Skeletal muscle cell (primary cell): ENCODE results near the gene MVK.

Experiments used
- DNase-seq: peaks from one replicate; pipeline ENCODE4 v3.0.0-alpha.2; 2010; ENCODE audit warnings: low read depth
- H3K4me3 ChIP-seq: 2 replicates; pipeline ENCODE4 v1.5.1; 2011; ENCODE audit warnings: low read depth, mild to moderate bottlenecking, control low read depth, low read length, moderate library complexity

Gene MVK

DNA sequence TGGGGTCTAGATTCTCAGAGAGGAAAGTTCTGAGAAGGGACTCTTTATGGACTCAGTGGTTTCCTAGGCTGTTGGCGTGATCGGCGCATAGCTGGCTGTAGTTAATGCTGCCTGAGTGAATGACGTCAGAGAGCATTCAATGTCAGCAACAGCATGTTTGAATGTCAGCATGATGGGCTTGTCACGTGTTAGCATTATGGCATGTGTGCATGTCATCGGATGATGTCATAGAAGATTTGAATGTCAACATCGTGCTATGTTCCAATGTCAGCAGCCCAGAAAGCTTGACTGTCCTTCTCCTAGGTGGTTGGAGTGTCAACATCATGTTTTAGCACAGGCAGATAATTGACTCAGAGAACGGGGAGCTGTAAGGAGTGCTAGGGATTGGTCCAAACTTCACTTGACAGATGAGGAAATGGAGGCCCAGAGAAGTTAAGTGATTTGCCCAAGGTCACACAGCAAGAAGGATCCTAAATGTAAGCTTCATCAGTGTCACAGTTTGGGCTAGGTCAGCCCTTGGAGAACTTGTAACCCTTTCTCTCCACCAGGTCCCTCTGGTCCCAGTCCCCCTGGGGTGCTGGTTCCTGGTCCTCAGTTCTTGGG, 45.5 kb downstream of the MVK start:
- no peak for DNase-seq
- no peak overlapping the region for H3K4me3 ChIP-seq

- no peak for DNase-seq
Measured at GRCh38 chr12:109621211-109621694, 47.7 kb downstream of the MVK start.

GRCh38 chr12:109621901-109622364, 48.3 kb downstream of the MVK start:
- H3K4me3 ChIP-seq = no peak overlapping the region
- DNase-seq = no peak

More at GRCh38 chr12:109621211-109621694, 47.7 kb downstream of the MVK start:
- no peak overlapping the region for H3K4me3 ChIP-seq

DNA sequence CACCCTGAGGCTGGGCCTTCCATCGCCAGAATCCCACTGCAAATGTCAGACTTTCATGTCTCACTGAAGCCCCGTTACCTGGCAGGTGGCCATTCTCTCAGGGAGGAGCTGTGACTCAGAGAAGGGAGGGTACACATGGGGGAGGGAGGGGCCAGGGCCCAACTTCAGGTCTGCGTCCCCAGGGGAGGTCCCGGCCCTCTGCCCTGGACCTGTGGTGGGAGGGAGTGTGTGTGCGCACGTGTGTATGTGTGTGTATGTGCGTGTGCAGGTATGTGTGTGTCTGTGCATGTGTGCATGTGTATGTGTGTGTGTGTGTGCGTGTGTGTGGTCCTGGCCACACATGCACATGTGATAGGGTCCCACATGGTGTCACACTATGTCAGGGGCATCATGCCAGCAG, 50.9 kb downstream of the MVK start:
- H3K4me3 ChIP-seq = no peak overlapping the region
- no peak for DNase-seq

- no peak overlapping the region for H3K4me3 ChIP-seq
- no peak for DNase-seq
Measured at GRCh38 chr12:109625131-109625559, 51.6 kb downstream of the MVK start.

DNA sequence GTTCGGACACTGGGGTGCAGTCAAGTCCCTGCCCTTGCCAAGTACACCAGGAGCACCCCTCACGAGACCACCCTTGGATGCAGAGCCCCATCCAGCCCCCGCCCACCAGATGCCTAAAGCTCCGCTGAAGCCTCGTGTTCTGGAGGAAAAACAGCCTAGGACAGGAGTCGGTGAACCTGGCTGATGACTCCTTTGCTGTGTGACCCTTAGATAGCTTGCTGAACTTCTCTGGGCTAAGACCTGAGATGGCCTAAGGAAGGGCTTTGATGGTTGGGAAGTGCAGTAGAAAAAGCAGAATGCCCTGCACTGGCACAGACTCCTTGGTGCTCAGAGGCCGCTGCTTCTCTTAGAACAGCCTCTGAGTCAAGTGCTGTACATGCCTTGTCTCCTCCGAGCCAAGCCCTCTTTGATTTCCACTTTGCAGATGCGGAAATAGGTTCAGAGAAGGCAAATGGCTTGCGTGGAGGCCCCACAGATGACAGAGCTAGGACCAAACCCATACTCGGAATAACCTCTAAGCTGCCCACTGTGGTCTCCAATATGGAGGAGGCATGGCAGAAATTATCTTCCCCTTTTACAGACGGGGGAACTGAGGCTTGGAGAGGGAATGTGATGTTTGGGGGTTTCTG, 52.3 kb downstream of the MVK start:
- no peak overlapping the region for H3K4me3 ChIP-seq
- DNase-seq = no peak

DNA sequence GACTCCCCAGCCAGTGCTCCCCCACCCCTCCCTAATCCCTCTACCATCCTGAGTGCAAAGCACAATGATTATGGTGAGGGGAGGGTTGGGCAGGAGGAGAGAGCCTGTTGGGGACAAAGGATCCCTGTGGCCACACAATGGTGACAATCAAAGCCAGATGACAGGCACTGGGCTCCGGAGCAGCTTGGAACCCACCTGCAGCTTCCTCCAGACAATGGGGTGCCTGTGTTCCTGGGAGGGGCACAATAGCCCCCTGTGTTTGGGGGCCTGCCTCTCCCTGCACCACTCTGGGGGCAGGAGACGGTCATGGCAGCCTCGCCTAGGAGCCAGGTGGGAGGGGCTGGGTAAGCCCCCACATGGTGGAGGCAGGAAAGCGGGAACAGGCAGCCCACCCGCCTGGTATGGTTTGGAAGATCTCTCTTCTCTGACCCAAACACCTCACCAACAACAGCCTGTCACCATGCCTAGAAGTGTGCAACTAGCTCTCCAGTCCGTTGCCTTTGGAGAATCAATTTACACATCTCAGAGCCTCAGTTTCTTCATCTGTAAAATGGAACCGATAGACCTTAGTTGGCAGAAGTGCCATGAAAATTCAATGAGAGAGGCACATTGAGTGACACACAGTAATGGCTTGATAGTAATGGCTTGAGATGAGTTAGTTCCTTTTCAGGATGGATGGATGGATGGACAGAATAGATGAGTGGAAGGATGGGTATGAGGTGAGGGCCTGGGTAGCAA, 53.0 kb downstream of the MVK start:
- H3K4me3 ChIP-seq = no peak overlapping the region
- DNase-seq = no peak

GRCh38 chr12:109627633-109628032, 54.0 kb downstream of the MVK start:
- DNase-seq = no peak
- H3K4me3 ChIP-seq = no peak overlapping the region

- no peak for DNase-seq
Measured at GRCh38 chr12:109630107-109630506, 56.5 kb downstream of the MVK start.

GRCh38 chr12:109630815-109631214, 57.2 kb downstream of the MVK start:
- H3K4me3 ChIP-seq = no peak overlapping the region
- no peak for DNase-seq

More at GRCh38 chr12:109630107-109630506, 56.5 kb downstream of the MVK start:
- H3K4me3 ChIP-seq = no peak overlapping the region

GRCh38 chr12:109631302-109631701, 57.7 kb downstream of the MVK start:
- H3K4me3 ChIP-seq = no peak overlapping the region
- DNase-seq = no peak

DNA sequence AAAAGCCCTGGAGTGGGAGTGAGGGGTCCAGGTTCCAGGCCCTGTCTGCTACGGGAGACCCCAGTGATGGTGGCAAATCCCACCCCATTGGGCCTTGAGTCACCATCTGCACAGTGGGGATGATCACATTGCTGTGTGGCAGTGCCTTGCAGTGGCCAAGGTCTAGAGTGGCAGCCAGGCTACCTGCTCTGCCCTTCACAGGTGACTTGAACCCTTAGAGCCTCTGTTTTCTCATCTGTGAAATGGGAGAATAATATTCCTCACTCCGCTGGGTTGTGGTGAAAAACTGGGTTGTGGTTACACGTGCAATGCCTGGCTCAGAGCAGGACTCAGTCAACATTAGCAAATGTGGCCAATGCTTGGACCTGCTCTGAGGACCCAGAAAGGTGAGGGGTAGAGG, 58.2 kb downstream of the MVK start:
- no peak for DNase-seq
- H3K4me3 ChIP-seq = no peak overlapping the region

- H3K4me3 ChIP-seq = no peak overlapping the region
- no peak for DNase-seq
Measured at GRCh38 chr12:109632342-109632741, 58.7 kb downstream of the MVK start.

DNA sequence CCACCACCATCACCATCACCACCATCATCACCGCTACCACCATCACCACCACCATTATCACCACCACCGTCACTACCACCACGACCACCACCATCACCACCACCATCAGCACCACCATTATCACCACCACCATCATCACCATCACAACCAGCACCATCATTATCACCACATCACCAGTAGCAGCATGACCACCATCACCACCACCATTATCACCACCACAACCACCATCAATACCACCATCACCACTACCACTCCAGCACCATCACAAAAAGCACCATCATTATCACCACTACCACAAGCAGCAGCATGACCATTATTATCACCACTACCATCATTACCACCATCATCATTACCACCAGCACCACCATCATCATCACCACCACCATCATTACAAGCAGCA, 62.1 kb downstream of the MVK start:
- DNase-seq = no peak
- no peak overlapping the region for H3K4me3 ChIP-seq

- no peak for DNase-seq
Measured at GRCh38 chr12:109637348-109637747, 63.8 kb downstream of the MVK start.

DNA sequence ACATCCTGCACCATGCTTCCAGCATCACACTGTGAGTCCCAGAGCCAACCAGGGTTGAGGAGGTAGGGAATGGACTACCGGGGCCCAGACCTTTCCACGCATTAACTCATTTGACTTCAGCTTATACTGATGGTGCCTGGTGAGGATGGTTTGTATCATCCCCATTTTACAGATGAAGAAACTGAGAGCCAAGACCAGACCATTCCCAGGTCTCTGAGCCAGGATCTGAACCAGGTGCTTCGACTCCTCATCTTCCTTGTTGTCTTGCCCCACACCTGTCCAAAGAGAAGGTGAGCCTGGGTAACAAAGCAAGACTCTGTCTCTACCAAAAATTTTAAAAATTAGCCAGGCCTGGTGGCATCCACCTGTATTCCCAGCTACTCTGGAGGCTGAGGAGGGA, 64.4 kb downstream of the MVK start:
- no peak overlapping the region for H3K4me3 ChIP-seq
- DNase-seq = no peak

More at GRCh38 chr12:109637348-109637747, 63.8 kb downstream of the MVK start:
- H3K4me3 ChIP-seq = no peak overlapping the region

DNA sequence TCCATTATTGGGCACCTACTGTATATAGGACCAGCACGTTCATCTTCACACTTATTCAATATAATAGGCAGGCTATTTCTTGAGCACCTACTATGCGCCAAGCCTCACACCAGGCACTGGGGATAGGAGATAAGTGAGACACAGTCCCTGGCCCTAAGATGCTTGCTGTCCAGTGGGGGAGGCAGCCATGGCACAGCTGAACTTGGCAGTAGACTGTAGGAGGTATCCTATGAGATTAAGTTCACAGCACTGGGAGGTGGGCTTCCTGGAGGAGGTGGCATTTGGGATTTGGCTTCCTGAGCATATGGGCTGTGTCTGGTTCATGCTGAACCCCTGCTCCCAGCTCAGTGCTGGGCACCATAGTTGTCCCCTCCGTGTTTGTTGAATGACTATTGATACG, 65.1 kb downstream of the MVK start:
- no peak overlapping the region for H3K4me3 ChIP-seq
- DNase-seq = no peak

DNA sequence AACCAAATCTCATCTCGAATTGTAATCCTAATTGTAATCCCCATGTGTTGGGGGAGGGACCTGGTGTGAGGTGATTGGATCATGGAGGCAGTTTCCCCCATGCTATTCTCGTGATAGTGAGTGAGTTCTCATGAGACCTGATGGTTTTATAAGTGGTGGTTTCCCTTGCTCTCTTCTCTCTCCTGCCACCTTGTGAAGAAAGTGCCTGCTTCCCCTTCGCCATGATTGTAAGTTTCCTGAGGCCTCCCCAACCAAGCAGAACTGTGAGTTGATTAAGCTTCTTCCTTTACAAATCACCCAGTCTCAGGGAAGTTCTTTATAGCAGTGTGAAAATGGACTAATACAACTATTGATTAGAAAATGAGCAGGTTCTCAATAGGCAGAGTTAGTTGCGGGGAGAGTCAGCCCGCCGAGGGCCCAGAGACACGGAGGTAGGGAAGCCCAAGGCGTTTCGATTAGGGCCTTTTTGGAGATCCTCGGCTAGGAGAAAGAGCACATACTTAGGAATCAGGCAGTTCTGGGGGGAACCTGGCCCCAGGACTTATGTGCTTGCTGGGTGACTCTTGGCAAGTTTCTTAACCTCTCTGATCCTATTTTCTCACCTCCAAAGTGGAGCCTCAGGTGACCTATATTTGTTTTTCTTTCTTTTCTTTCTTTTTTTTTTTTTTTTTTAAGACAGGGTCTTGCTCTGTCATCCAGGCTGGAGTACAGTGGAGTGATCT, 65.7 kb downstream of the MVK start:
- H3K4me3 ChIP-seq = no peak overlapping the region
- no peak for DNase-seq

DNA sequence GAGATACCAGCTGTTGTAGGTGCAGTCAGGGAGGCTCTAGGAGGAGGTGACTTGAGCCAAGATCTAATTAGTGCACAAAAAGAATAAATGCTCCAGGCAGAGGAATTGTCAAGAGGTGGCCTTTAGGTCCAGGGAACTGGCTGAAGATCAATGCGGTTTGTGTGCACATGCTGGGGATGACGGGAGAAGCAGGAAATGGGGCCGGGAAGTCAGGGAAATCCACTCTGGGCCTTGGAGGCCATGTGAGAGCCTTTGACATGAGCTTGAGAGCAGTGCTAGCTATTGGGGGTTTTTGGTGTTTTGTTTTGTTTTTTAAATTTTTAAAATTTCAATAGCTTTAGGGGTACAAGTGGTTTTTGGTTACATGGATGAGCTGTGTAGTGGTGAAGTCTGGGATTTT, 67.4 kb downstream of the MVK start:
- no peak for DNase-seq
- no peak overlapping the region for H3K4me3 ChIP-seq

GRCh38 chr12:109641422-109641821, 67.8 kb downstream of the MVK start:
- DNase-seq = no peak
- H3K4me3 ChIP-seq = no peak overlapping the region
